Breast epithelium (tissue), 4 donors: ENCODE data around the gene PMEPA1. TPM values are rescaled to one million over a fixed set of nuclear protein-coding genes. Genes with fewer than 3 reads are reported as not detected.

Source experiments
- DNase-seq, 2 donors: peaks; one replicate each; pipeline ENCODE4 v3.0.0-alpha.2; 2019; ENCODE audit warnings: low spot score in 2 of 2
- H3K27ac ChIP-seq, 2 donors: fragments of 200-600 bp; sonication (generic) in 1 of 2; one replicate each; pipeline ENCODE4 v1.5.1; 2016 to 2019; ENCODE audit warnings: mild to moderate bottlenecking in 1 of 2
- H3K27me3 ChIP-seq, 2 donors: fragments of 200-600 bp; sonication (generic) in 1 of 2; one replicate each; pipeline versions ENCODE4 v1.5.1 to v1.6.0; 2017 to 2019; ENCODE audit warnings: control low read depth in 1 of 2, mild to moderate bottlenecking in 1 of 2
- H3K36me3 ChIP-seq: fragments of 200-600 bp; one replicate; pipeline ENCODE4 v1.5.1; 2019
- H3K4me1 ChIP-seq, 2 donors: fragments of 200-600 bp; sonication (generic); one replicate each; pipeline ENCODE4 v1.5.1; 2016 to 2019; ENCODE audit warnings: control low read depth in 1 of 2
- H3K4me3 ChIP-seq, 3 donors: fragments of 200-600 bp; sonication (generic); 1 replicate in 2 of 3; 2 replicates in 1 of 3; pipeline ENCODE4 v1.5.1; 2016 to 2019; ENCODE audit warnings: mild to moderate bottlenecking in 3 of 3, moderate library complexity in 2 of 3
- H3K9me3 ChIP-seq, 2 donors: fragments of 200-600 bp; sonication (generic) in 1 of 2; one replicate each; pipeline ENCODE4 v1.5.1; 2016 to 2019; ENCODE audit warnings: control low read depth in 1 of 2
- CTCF ChIP-seq, 3 donors: fragments of 450-650 bp; IDR thresholded peaks; one replicate each; pipeline ENCODE4 v1.5.1; 2016 to 2017; ENCODE audit warnings: antibody characterized with exemption in 3 of 3, mild to moderate bottlenecking in 3 of 3, moderate library complexity in 3 of 3
- POLR2A ChIP-seq: fragments of 450-650 bp; IDR thresholded peaks from one replicate; pipeline ENCODE4 v1.6.1; 2016; ENCODE audit warnings: antibody characterized with exemption, mild to moderate bottlenecking, moderate library complexity
- POLR2AphosphoS5 ChIP-seq, 3 donors: sonication (generic); formaldehyde crosslinking; IDR thresholded peaks; one replicate each; pipeline ENCODE4 v1.6.1; 2017; ENCODE audit warnings: antibody characterized with exemption in 3 of 3
- intact Hi-C: fragments of 100-400 bp; cut with DNase I; formaldehyde crosslinking; loops from one replicate; pipeline ENCODE4 v1.15.1; 2023; ENCODE audit warnings: low total_unique reads
- total RNA-seq, 3 donors: library from RNA; depleted of rRNA; stranded (reverse); fragments of >200 nt; gene quantifications; one replicate each; pipeline ENCODE4 v1.1.0, GENCODE V29; 2016

PMEPA1 gene
- total RNA-seq, 3 donors from 2014 or later: 9.2 to 13.2 (median 13.1) TPM

GRCh38 chr20:57744206-57744605 lies 34.4 kb upstream of the PMEPA1 start:
- intact Hi-C loops: no loop called here
- Histone ChIP-seq H3K36me3 (no peaks in the 10 kb centered on the region), H3K4me3 (no peak overlapping the region), H3K4me1 (peaks cover 0 to 4% of the 10 kb centered on the region in 2 donors), H3K27ac (no peak overlapping the region), H3K27me3 (no peaks in the 10 kb centered on the region), H3K9me3 (no peaks in the 10 kb centered on the region)
- no peak for DNase-seq
- TF ChIP-seq POLR2A: no peak
- TF ChIP-seq CTCF (IDR thresholded peaks at IDR 0.05): no peak
- TF ChIP-seq POLR2AphosphoS5 (IDR thresholded peaks at IDR 0.05): no peak

- TF ChIP-seq CTCF (IDR thresholded peaks at IDR 0.05) (no peak), POLR2A (no peak), POLR2AphosphoS5 (IDR thresholded peaks at IDR 0.05) (no peak)
- no peak overlapping the region for H3K4me3 ChIP-seq
- H3K9me3 ChIP-seq: no peaks in the 10 kb centered on the region
- H3K4me1 ChIP-seq: no peaks in the 10 kb centered on the region
- no peaks in the 10 kb centered on the region for H3K36me3 ChIP-seq
- DNase-seq: no peak
- intact Hi-C loops: no loop called here
- H3K27me3 ChIP-seq: no peaks in the 10 kb centered on the region
- H3K27ac ChIP-seq: no peak overlapping the region
Observed at GRCh38 chr20:57743450-57744095, 33.8 kb upstream of the PMEPA1 start.

- no peak for DNase-seq
- intact Hi-C loops: no loop called here
Observed at GRCh38 chr20:57742507-57743181, 32.8 kb upstream of the PMEPA1 start.

GRCh38 chr20:57738484-57738883 lies 28.7 kb upstream of the PMEPA1 start:
- intact Hi-C loops: no loop called here

More at GRCh38 chr20:57742507-57743181, 32.8 kb upstream of the PMEPA1 start:
- H3K36me3 ChIP-seq: no peaks in the 10 kb centered on the region
- H3K4me3 ChIP-seq: no peak overlapping the region
- no peaks in the 10 kb centered on the region for H3K27me3 ChIP-seq
- H3K4me1 ChIP-seq: no peaks in the 10 kb centered on the region
- no peak overlapping the region for H3K27ac ChIP-seq
- TF ChIP-seq CTCF (IDR thresholded peaks at IDR 0.05) (no peak), POLR2A (no peak), POLR2AphosphoS5 (IDR thresholded peaks at IDR 0.05) (no peak)
- H3K9me3 ChIP-seq: no peaks in the 10 kb centered on the region

More at GRCh38 chr20:57738484-57738883, 28.7 kb upstream of the PMEPA1 start:
- H3K9me3 ChIP-seq: no peaks in the 10 kb centered on the region
- H3K27ac ChIP-seq: no peak overlapping the region
- no peak for DNase-seq
- no peaks in the 10 kb centered on the region for H3K4me1 ChIP-seq
- H3K36me3 ChIP-seq: no peaks in the 10 kb centered on the region
- no peak overlapping the region for H3K4me3 ChIP-seq
- no peak for TF ChIP-seq CTCF (IDR thresholded peaks at IDR 0.05)
- TF ChIP-seq POLR2AphosphoS5 (IDR thresholded peaks at IDR 0.05): no peak
- TF ChIP-seq POLR2A: no peak
- no peaks in the 10 kb centered on the region for H3K27me3 ChIP-seq
